Peyer's patch (tissue), 4 donors: ENCODE data around the gene PRF1.

Experiments used
- CTCF ChIP-seq, 6 experiments: fragments of 450-650 bp in 4 of 6; fragments of 200-600 bp in 2 of 6; sonication (generic) in 1 of 6; IDR thresholded peaks; one replicate each; pipeline ENCODE4 v1.5.1; 2017 to 2019; ENCODE audit warnings: antibody characterized with exemption in 6 of 6, mild to moderate bottlenecking in 3 of 6, moderate library complexity in 1 of 6
- POLR2A ChIP-seq, 2 donors: fragments of 450-650 bp; IDR thresholded peaks; one replicate each; pipeline ENCODE4 v1.5.1; 2017; ENCODE audit warnings: antibody characterized with exemption in 2 of 2, mild to moderate bottlenecking in 2 of 2, moderate library complexity in 2 of 2

- no peak for TF ChIP-seq CTCF (IDR thresholded peaks at IDR 0.05)
- no peak for TF ChIP-seq POLR2A (IDR thresholded peaks at IDR 0.05)
Measured at GRCh38 chr10:70561070-70561469, 41.5 kb downstream of the PRF1 start.
